Uterus (tissue), 2 donors: ENCODE results near the gene SPACA4.

Experiments used
- POLR2A ChIP-seq, 2 donors: fragments of 450-650 bp; IDR thresholded peaks; one replicate each; pipeline ENCODE4 v1.6.1; 2016; ENCODE audit warnings: antibody characterized with exemption in 2 of 2, mild to moderate bottlenecking in 1 of 2, moderate library complexity in 1 of 2
- TF ChIP-seq, protein P1 (sequence below), 4 experiments: fragments of 200-600 bp in 2 of 4; fragments of 450-650 bp in 2 of 4; sonication (generic) in 2 of 4; IDR thresholded peaks; one replicate each; pipeline ENCODE4 v1.5.1; 2016 to 2019; ENCODE audit warnings: antibody characterized with exemption in 4 of 4, mild to moderate bottlenecking in 2 of 4, moderate library complexity in 1 of 4

DNA sequence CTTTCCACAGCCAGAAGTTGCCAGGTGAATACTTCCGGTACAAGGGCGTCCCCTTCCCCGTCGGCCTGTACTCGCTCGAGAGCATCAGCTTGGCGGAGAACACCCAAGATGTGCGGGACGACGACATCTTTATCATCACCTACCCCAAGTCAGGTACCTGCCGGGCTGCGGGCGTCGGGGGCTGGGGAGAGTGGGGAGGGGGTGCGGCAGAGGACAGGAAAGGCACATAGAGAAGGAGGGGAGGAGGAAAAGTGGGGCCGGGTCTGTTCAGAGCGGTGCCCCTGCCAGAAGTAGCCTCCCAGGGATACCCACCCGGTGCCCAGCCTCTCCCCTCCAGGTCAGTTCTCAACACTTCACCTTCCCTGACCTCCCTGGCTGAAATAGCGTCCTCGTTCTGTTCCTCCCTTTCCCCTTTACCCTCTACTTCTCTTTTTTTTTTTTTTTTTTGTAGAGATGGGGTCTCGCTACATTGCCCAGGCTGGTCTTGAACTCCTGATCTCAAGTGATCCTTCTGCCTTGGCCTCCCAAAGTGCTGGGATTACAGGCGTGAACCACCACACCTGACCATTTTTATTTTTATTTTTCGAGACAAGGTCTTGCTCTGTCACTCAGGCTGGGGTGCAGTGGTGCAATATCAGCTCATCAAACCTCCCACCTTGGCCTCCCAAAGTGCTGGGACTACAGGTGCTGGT lies 30.5 kb upstream of the SPACA4 start:
- TF ChIP-seq, protein P1, sequence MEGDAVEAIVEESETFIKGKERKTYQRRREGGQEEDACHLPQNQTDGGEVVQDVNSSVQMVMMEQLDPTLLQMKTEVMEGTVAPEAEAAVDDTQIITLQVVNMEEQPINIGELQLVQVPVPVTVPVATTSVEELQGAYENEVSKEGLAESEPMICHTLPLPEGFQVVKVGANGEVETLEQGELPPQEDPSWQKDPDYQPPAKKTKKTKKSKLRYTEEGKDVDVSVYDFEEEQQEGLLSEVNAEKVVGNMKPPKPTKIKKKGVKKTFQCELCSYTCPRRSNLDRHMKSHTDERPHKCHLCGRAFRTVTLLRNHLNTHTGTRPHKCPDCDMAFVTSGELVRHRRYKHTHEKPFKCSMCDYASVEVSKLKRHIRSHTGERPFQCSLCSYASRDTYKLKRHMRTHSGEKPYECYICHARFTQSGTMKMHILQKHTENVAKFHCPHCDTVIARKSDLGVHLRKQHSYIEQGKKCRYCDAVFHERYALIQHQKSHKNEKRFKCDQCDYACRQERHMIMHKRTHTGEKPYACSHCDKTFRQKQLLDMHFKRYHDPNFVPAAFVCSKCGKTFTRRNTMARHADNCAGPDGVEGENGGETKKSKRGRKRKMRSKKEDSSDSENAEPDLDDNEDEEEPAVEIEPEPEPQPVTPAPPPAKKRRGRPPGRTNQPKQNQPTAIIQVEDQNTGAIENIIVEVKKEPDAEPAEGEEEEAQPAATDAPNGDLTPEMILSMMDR (IDR thresholded peaks at IDR 0.05) = no peak
- no peak for TF ChIP-seq POLR2A (IDR thresholded peaks at IDR 0.05)
